ENCODE results near the gene TMEM174. TPM values are rescaled to one million over a fixed set of nuclear protein-coding genes. Genes with fewer than 3 reads are reported as not detected.

TMEM174 gene
- total RNA-seq, 1 donor from 2014 or later: not detected

DNA sequence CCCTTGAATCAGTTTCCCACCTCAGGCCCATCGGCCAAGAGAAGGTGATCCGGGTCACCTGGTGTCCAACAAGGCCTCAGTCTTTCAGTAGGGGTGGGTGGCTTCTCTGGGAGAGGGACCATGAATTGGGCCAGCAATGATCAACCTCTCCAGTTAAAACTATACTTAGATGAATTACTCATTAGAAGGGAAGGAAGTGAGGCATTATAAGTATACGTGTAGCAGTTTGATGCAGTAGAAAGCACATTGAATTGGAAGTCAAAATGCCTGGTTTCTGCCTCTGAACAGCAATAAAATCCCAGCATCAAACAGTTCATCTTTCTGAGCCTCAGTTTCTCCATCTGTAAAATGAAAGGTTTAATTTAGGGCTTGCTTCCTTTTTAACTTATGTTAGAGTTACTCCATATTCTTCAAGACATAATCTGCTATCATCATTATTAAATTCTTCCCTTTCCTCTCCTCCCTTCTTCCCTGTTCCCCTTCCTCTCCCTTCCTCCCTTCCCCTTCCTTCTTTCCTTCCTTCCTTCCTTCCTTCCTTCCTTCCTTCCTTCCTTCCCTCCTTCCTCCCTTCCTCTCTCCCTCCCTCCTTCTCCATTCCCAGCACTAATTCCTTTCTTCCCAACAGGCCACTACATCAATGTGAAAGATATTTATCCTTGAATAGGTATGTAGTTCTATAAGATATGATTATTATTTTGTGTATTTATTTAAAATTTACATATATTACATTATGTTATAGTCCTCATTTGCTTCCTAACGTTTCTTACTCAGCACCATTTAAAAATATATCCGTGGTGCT lies 18.6 kb upstream of the TMEM174 start:
- Histone ChIP-seq H3K27ac (ENCODE audit: low read depth, low read length) (no peak overlapping the region), H2AFZ (ENCODE audit: low read depth, low read length) (no peak overlapping the region), H3K36me3 (ENCODE audit: insufficient read depth, low read length) (no peaks in the 10 kb centered on the region), H4K20me1 (ENCODE audit: insufficient read depth, low read length) (no peaks in the 10 kb centered on the region), H3K9ac (ENCODE audit: low read length) (no peak overlapping the region), H3K9me3 (ENCODE audit: insufficient read depth, low read depth, low read length) (no peaks in the 10 kb centered on the region), H3K27me3 (ENCODE audit: insufficient read depth, low read length) (no peaks in the 10 kb centered on the region), H3K4me2 (ENCODE audit: low read length) (no peak overlapping the region), H3K4me1 (ENCODE audit: insufficient read depth, low read length) (no peaks in the 10 kb centered on the region), H3K4me3 (ENCODE audit: insufficient read depth, low read depth, low read length) (no peak overlapping the region), H3K79me2 (ENCODE audit: insufficient read depth, low read length) (no peaks in the 10 kb centered on the region)
- no peak for FAIRE-seq
- H3K36me3 Mint-ChIP-seq (ENCODE audit: low read depth, unreplicated experiment): peaks cover 2% of the 10 kb centered on the region
- no peak overlapping the region for H3K27ac Mint-ChIP-seq (ENCODE audit: unreplicated experiment)
- DNase-seq (ENCODE audit: low read depth): no peak
- TF ChIP-seq CTCF (IDR thresholded peaks at IDR 0.05; ENCODE audit: insufficient read depth, low read depth, low read length) (no peak), EZH2 (IDR thresholded peaks at IDR 0.05; ENCODE audit: insufficient read depth, low read length) (no peak)
- no peak overlapping the region for H3K4me3 Mint-ChIP-seq (ENCODE audit: unreplicated experiment)
- peaks cover 6% of the 10 kb centered on the region for H3K4me1 Mint-ChIP-seq (ENCODE audit: low read depth, unreplicated experiment)
- peaks cover 36% of the 10 kb centered on the region for H3K27me3 Mint-ChIP-seq (ENCODE audit: low read depth, unreplicated experiment)
- no peaks in the 10 kb centered on the region for H3K9me3 Mint-ChIP-seq (ENCODE audit: unreplicated experiment)

DNA sequence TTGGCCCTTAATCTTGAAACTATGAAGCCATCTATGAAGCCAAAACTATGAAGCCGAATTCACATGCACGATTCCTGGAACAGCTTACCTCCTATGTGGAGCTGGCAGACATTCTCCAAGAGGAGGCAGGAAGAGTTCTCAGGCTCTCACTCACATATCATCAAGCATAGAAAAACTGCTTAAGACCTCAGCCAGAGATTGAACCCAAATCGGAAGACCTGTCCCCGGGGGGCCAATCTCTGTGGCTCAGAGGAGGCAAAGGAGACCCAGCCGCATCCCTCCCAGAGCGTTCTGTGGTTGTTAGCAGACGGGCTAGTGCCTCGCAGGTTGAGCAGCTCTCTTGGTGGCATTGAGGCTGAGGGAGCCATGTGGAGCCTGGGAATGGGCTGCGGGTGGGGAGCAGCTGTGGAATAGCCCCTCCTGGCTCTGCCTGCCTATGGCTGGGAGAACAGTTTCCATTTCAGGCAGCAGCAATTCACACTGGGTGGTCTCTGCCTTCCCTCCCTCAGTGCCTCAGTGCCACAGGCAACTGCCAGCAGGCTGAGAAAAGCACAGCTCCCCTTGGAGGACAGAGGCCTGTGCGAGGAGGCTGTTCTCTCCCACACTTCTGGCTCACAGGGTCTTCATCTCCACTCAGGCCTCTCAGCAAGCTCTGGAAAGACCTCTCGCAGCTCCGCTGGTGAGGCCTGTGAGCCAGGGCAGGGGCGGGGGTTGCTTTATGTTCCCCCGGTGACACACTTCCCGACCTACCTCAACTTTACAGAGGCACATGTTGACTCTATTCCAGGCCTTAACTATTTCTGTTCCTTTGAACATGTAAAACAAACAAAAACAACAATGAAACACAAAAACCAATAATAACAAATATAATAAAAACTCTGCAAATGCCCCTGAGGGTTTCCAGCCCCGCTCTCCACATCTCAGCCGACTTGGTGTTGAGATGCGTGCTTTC lies 17.4 kb upstream of the TMEM174 start:
- Mint-ChIP-seq H3K4me1 (ENCODE audit: low read depth, unreplicated experiment) (peaks cover 7% of the 10 kb centered on the region), H3K27ac (ENCODE audit: unreplicated experiment) (no peak overlapping the region), H3K4me3 (ENCODE audit: unreplicated experiment) (no peak overlapping the region), H3K27me3 (ENCODE audit: low read depth, unreplicated experiment) (peaks cover 44% of the 10 kb centered on the region), H3K36me3 (ENCODE audit: low read depth, unreplicated experiment) (peaks cover 2% of the 10 kb centered on the region), H3K9me3 (ENCODE audit: unreplicated experiment) (no peaks in the 10 kb centered on the region)
- no peaks in the 10 kb centered on the region for H3K36me3 ChIP-seq (ENCODE audit: insufficient read depth, low read length)
- H3K4me1 ChIP-seq (ENCODE audit: insufficient read depth, low read length): no peaks in the 10 kb centered on the region
- no peaks in the 10 kb centered on the region for H3K79me2 ChIP-seq (ENCODE audit: insufficient read depth, low read length)
- no peaks in the 10 kb centered on the region for H4K20me1 ChIP-seq (ENCODE audit: insufficient read depth, low read length)
- no peak overlapping the region for H3K9ac ChIP-seq (ENCODE audit: low read length)
- TF ChIP-seq CTCF (IDR thresholded peaks at IDR 0.05; ENCODE audit: insufficient read depth, low read depth, low read length) (no peak), EZH2 (IDR thresholded peaks at IDR 0.05; ENCODE audit: insufficient read depth, low read length) (no peak)
- no peak overlapping the region for H2AFZ ChIP-seq (ENCODE audit: low read depth, low read length)
- H3K27me3 ChIP-seq (ENCODE audit: insufficient read depth, low read length): no peaks in the 10 kb centered on the region
- H3K9me3 ChIP-seq (ENCODE audit: insufficient read depth, low read depth, low read length): no peaks in the 10 kb centered on the region
- no peak overlapping the region for H3K4me3 ChIP-seq (ENCODE audit: insufficient read depth, low read depth, low read length)
- H3K27ac ChIP-seq (ENCODE audit: low read depth, low read length): no peak overlapping the region
- no peak for FAIRE-seq
- no peak for DNase-seq (ENCODE audit: low read depth)
- H3K4me2 ChIP-seq (ENCODE audit: low read length): no peak overlapping the region

All from astrocyte (in vitro differentiated cells and primary cell).